Fibroblast of peridontal ligament (primary cell): Measurements from ENCODE around the gene SHC3.
A peak's percentile ranks its signal among the peaks of the same experiment; 100 is the strongest.

Source experiments
- DNase-seq: peaks from one replicate; pipeline ENCODE4 v3.0.0-alpha.2; 2010; ENCODE audit errors: extremely low read depth

The SHC3 gene

GRCh38 chr9:89106224-89106851, 72.3 kb downstream of the SHC3 start:
- DNase-seq, result no peak

GRCh38 chr9:89104821-89105220, 73.8 kb downstream of the SHC3 start:
- DNase-seq, result no peak

GRCh38 chr9:89097219-89097618, 81.4 kb downstream of the SHC3 start:
- DNase-seq, result peak; percentile 7

GRCh38 chr9:89096807-89097206, 81.8 kb downstream of the SHC3 start:
- DNase-seq, result no peak

- peak; percentile 6 for DNase-seq
These were observed 82.7 kb downstream of the SHC3 start for GRCh38 chr9:89095761-89096528.

- DNase-seq, result peak; percentile 18
These were observed 85.2 kb downstream of the SHC3 start for GRCh38 chr9:89093201-89093975.

- no peak for DNase-seq
These were observed 89.4 kb downstream of the SHC3 start for GRCh38 chr9:89089176-89089575.

GRCh38 chr9:89083626-89084025, 95.0 kb downstream of the SHC3 start:
- DNase-seq, result no peak

- DNase-seq, result peak; percentile 77
These were observed 98.4 kb downstream of the SHC3 start for GRCh38 chr9:89080193-89080592.

- peak; percentile 63 for DNase-seq
These were observed 99.2 kb downstream of the SHC3 start for GRCh38 chr9:89079391-89079790.

- peak; percentile 94 for DNase-seq
These were observed 99.8 kb downstream of the SHC3 start for GRCh38 chr9:89078860-89079259.

- DNase-seq, result no peak
These were observed 100.2 kb downstream of the SHC3 start for GRCh38 chr9:89078421-89078820.

GRCh38 chr9:89077519-89077918, 101.1 kb downstream of the SHC3 start:
- no peak for DNase-seq

GRCh38 chr9:89073397-89073796, 105.2 kb downstream of the SHC3 start:
- no peak for DNase-seq

GRCh38 chr9:89071591-89071990, 107.0 kb downstream of the SHC3 start:
- no peak for DNase-seq

GRCh38 chr9:89066835-89067234, 111.8 kb downstream of the SHC3 start:
- no peak for DNase-seq

- no peak for DNase-seq
These were observed 112.7 kb downstream of the SHC3 start for GRCh38 chr9:89065921-89066320.

GRCh38 chr9:89060790-89061189, 117.8 kb downstream of the SHC3 start:
- DNase-seq, result no peak

- DNase-seq, result no peak
These were observed 118.6 kb downstream of the SHC3 start for GRCh38 chr9:89059925-89060506.

GRCh38 chr9:89058906-89059305, 119.7 kb downstream of the SHC3 start:
- DNase-seq, result no peak

GRCh38 chr9:89054865-89055495, 123.6 kb downstream of the SHC3 start:
- DNase-seq, result no peak

GRCh38 chr9:89053301-89053700, 125.3 kb downstream of the SHC3 start:
- no peak for DNase-seq
